ENCODE measurements around the gene HINT2. TPM values are rescaled to one million over a fixed set of nuclear protein-coding genes. Genes with fewer than 3 reads are reported as not detected.

HINT2 gene
- total RNA-seq, 1 experiment from 2014 or later, result 35.9 TPM

DNA sequence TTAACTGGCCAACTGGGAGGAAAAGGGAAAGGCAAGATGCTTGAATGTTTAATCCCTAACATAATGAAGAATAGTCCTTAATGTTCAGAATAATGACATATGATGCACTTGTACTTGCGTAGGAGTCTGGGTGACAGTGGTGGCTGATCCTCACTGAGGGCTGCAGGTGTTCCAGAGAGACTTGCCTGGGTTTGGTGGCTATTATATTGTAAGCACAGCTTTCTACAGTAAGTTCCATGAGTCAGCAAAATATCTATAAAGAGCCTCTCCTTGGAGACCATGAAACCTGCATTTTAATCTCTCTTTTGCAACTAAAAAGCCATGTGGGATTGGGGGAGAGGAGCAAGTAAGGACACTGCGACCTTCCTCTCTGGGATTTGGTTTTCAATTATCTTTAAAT is 25.3 kb downstream of the HINT2 start:
- H2AFZ ChIP-seq (ENCODE audit: low read length), result no peak overlapping the region
- H4K91ac ChIP-seq (ENCODE audit: insufficient read length, low read depth, low read length), result no peak overlapping the region
- H3K27ac Mint-ChIP-seq, result peak overlapping the region in 1 of 3 experiments; percentile 39; a peak in 1 of 7 replicates
- H3K4me3 Mint-ChIP-seq, result no peak overlapping the region
- no peak overlapping the region for H3K4me2 ChIP-seq (ENCODE audit: insufficient read depth, insufficient read length, low read length)
- TF ChIP-seq CTCF (conservative IDR thresholded peaks at IDR 0.05), result no peak
- peaks cover 17 to 19% of the 10 kb centered on the region in 2 experiments for H3K4me1 Mint-ChIP-seq
- H2BK120ac ChIP-seq (ENCODE audit: low read depth, low read length, poor library complexity, severe bottlenecking), result no peak overlapping the region
- H2AK5ac ChIP-seq (ENCODE audit: insufficient read length, low read length), result no peak overlapping the region
- no peak overlapping the region for H2BK20ac ChIP-seq (ENCODE audit: low read depth, low read length, poor library complexity, severe bottlenecking)
- H3K9ac ChIP-seq (ENCODE audit: extremely low read depth, insufficient read length, low read length), result no peak overlapping the region
- peaks cover 0 to 14% (median 8%) of the 10 kb centered on the region in 3 experiments; a peak in 6 of 7 replicates for H3K36me3 Mint-ChIP-seq (ENCODE audit: insufficient read depth in 1 of 3, low read depth in 3 of 3)
- H3K27me3 Mint-ChIP-seq (ENCODE audit: low read depth), result peaks cover 4% of the 10 kb centered on the region
- no peak overlapping the region for H2BK12ac ChIP-seq (ENCODE audit: insufficient read length, low read depth, low read length)
- H3K23me2 ChIP-seq (ENCODE audit: insufficient read length, low read depth, low read length, poor library complexity, severe bottlenecking), result peaks cover 3% of the 10 kb centered on the region
- H3K14ac ChIP-seq (ENCODE audit: insufficient read depth, low read length), result no peak overlapping the region
- no peaks in the 10 kb centered on the region for H3K4me1 ChIP-seq (ENCODE audit: insufficient read depth, low read length)
- no peaks in the 10 kb centered on the region for H3K27me3 ChIP-seq (ENCODE audit: insufficient read depth, low read length)
- H4K8ac ChIP-seq (replicated peaks; ENCODE audit: insufficient read length, low read depth, low read length), result no peak overlapping the region
- H2BK5ac ChIP-seq (ENCODE audit: insufficient read length, low read length), result no peak overlapping the region
- H3K9me3 ChIP-seq (ENCODE audit: control insufficient read depth, low read depth, low read length), result no peaks in the 10 kb centered on the region
- H3K27ac ChIP-seq (ENCODE audit: insufficient read length, low read depth, low read length), result no peak overlapping the region
- no peaks in the 10 kb centered on the region for H3K79me2 ChIP-seq (ENCODE audit: insufficient read depth, low read length)
- no CpG with 5 or more reads among the region's 2 CpGs for WGBS (ENCODE audit: extremely low coverage, insufficient read length, low lambda C conversion rate)
- H4K20me1 ChIP-seq (ENCODE audit: control insufficient read depth, insufficient read depth, insufficient read length), result no peaks in the 10 kb centered on the region
- no peaks in the 10 kb centered on the region for H3K9me3 Mint-ChIP-seq
- DNase-seq, result no peak
- no peaks in the 10 kb centered on the region for H3K79me1 ChIP-seq (ENCODE audit: insufficient read depth, low read depth, low read length, poor library complexity, severe bottlenecking)
- no peak overlapping the region for H3K23ac ChIP-seq (ENCODE audit: insufficient read length, low read depth, low read length)
- no peak overlapping the region for H3T11ph ChIP-seq (ENCODE audit: low read length)
- no peak overlapping the region for H3K18ac ChIP-seq (ENCODE audit: insufficient read length, low read depth, low read length)
- H3K4ac ChIP-seq (ENCODE audit: low read depth, low read length), result no peak overlapping the region
- no peak overlapping the region for H4K5ac ChIP-seq (ENCODE audit: insufficient read length, low read depth, low read length)
- H2BK15ac ChIP-seq (ENCODE audit: low read depth, low read length), result no peak overlapping the region
- no peak overlapping the region for H3K56ac ChIP-seq (ENCODE audit: insufficient read length, low read depth, low read length)

Data from H9 (cell line).